Uterus (tissue), 2 donors: ENCODE data around the gene C9orf50.

Experiments used
- CTCF ChIP-seq, 4 experiments: fragments of 200-600 bp in 2 of 4; fragments of 450-650 bp in 2 of 4; sonication (generic) in 2 of 4; IDR thresholded peaks; one replicate each; pipeline ENCODE4 v1.5.1; 2016 to 2019; ENCODE audit warnings: antibody characterized with exemption in 4 of 4, mild to moderate bottlenecking in 2 of 4, moderate library complexity in 1 of 4
- POLR2A ChIP-seq, 2 donors: fragments of 450-650 bp; IDR thresholded peaks; one replicate each; pipeline ENCODE4 v1.6.1; 2016; ENCODE audit warnings: antibody characterized with exemption in 2 of 2, mild to moderate bottlenecking in 1 of 2, moderate library complexity in 1 of 2

GRCh38 chr9:129585352-129585751 is 35.5 kb downstream of the C9orf50 start:
- TF ChIP-seq CTCF (IDR thresholded peaks at IDR 0.05) (no peak), POLR2A (IDR thresholded peaks at IDR 0.05) (no peak)
